Measurements from ENCODE around the gene CDH16.

Gene CDH16, protein sequence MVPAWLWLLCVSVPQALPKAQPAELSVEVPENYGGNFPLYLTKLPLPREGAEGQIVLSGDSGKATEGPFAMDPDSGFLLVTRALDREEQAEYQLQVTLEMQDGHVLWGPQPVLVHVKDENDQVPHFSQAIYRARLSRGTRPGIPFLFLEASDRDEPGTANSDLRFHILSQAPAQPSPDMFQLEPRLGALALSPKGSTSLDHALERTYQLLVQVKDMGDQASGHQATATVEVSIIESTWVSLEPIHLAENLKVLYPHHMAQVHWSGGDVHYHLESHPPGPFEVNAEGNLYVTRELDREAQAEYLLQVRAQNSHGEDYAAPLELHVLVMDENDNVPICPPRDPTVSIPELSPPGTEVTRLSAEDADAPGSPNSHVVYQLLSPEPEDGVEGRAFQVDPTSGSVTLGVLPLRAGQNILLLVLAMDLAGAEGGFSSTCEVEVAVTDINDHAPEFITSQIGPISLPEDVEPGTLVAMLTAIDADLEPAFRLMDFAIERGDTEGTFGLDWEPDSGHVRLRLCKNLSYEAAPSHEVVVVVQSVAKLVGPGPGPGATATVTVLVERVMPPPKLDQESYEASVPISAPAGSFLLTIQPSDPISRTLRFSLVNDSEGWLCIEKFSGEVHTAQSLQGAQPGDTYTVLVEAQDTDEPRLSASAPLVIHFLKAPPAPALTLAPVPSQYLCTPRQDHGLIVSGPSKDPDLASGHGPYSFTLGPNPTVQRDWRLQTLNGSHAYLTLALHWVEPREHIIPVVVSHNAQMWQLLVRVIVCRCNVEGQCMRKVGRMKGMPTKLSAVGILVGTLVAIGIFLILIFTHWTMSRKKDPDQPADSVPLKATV

GRCh38 chr16:66918803-66919568 is at the start of gene CDH16:
Gene CDH16 (minus strand): TSS chr16:66918885. CDS start chr16:66918065, 820 bp downstream.
- no peak for DNase-seq (ENCODE audit: low spot score)
- no peak for TF ChIP-seq CTCF (IDR thresholded peaks at IDR 0.05; ENCODE audit: extremely low read depth, missing control alignments)

DNA sequence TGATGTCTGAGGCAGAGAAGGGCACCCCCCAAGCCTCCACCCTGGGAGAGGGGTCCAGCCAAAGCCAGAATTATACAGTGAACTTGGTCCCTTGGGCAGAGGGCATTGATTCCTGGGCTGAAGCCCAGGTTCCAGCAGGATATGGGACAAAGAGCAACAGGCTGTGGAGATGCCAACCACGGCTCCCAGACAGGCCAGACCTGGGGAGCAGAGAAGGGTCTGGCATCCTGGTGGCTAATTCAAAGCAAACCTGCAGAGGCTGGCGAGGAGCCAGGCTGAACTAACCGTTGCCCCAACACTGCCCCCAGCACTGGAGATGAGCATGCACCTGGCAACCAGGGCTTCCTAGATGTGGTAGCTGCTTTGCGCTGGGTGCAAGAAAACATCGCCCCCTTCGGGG is 45.4 kb upstream of the CDH16 start:
- DNase-seq (ENCODE audit: low spot score) = no peak
- TF ChIP-seq CTCF (IDR thresholded peaks at IDR 0.05; ENCODE audit: extremely low read depth, missing control alignments) = no peak

DNA sequence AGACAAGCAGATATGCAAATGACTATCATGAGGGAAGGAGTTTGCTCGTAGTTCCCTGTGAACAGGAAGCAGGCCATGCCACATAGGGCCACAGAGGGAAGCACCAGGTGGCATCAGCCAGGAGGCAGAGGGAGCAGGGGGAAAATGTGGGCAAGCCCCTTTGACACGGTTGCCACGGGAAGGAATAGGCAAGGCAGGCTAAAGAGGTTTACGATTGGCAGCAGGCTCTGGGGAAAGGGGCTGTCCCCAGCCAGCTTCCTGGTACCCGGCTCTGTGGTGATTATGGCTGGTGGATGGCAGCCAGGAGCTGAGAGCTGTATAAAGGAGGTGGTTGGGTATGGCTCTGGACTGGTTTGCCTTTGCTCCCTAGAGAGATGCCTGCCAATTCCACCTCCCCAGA is 43.2 kb upstream of the CDH16 start:
- no peak for TF ChIP-seq CTCF (IDR thresholded peaks at IDR 0.05; ENCODE audit: extremely low read depth, missing control alignments)
- no peak for DNase-seq (ENCODE audit: low spot score)

DNA sequence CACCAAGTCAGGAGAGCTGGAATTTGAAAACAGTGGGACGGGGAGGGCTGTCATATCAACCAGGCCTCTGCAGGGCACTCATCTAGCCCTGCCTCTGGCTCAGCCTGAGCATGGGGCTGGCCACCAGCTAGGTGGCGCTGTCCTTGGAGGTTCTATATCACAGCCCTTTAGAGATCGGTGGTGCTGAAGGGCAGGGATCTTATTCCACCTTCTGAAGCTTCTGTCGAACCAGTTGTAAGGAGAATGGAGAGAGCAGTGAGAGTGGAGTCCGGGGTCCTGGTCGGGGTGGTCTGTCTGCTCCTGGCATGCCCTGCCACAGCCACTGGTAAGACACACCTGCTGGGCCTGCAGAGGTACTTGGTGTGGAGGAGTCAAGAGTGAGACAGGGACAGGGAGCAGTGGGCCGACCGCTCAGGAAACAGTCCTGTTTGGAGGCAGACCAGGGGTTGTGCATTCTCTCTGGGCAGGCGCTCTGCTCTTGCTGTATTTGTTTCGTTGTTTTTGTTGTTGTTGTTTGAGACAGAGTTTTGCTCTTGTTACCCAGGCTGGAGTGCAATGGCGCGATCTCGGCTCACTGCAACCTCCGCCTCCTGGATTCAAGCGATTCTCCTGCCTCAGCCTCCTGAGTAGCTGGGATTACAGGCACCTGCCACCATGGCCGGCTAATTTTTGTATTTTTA is 42.5 kb upstream of the CDH16 start, which contains the start of gene CES3:
CES3 (plus strand) TSS at position 202 of the 680 bp plus-strand sequence; CDS start at position 244, 42 bp downstream.
- DNase-seq (ENCODE audit: low spot score) = peak; percentile 73
- TF ChIP-seq CTCF (IDR thresholded peaks at IDR 0.05; ENCODE audit: extremely low read depth, missing control alignments) = peak; percentile 80

- DNase-seq (ENCODE audit: low spot score) = no peak
- no peak for TF ChIP-seq CTCF (IDR thresholded peaks at IDR 0.05; ENCODE audit: extremely low read depth, missing control alignments)
Observed at GRCh38 chr16:66960270-66960669, 41.6 kb upstream of the CDH16 start.

GRCh38 chr16:66959704-66960161 is 41.0 kb upstream of the CDH16 start:
- no peak for DNase-seq (ENCODE audit: low spot score)
- no peak for TF ChIP-seq CTCF (IDR thresholded peaks at IDR 0.05; ENCODE audit: extremely low read depth, missing control alignments)
